Stomach (tissue), 9 donors: Measurements from ENCODE around the gene PCDH9. TPM values are rescaled to one million over a fixed set of nuclear protein-coding genes. Genes with fewer than 3 reads are reported as not detected.

Source experiments
- DNase-seq, 2 donors: peaks; one replicate each; pipeline versions ENCODE4 v3.0.0 to v3.0.0-alpha.2; 2013 to 2019
- H3K27ac ChIP-seq, 5 donors: fragments of 200-600 bp in 4 of 5; sonication (generic) in 4 of 5; one replicate each; pipeline ENCODE4 v1.5.1; 2013 to 2019; ENCODE audit warnings: mild to moderate bottlenecking in 1 of 5, moderate library complexity in 1 of 5
- H3K27me3 ChIP-seq, 3 donors: fragments of 200-600 bp; sonication (generic); one replicate each; pipeline ENCODE4 v1.5.1; 2017 to 2019; ENCODE audit warnings: mixed run types in 1 of 3
- H3K36me3 ChIP-seq, 4 donors: fragments of 200-600 bp; sonication (generic); 1 replicate in 3 of 4; 2 replicates in 1 of 4; pipeline ENCODE4 v1.5.1; 2016 to 2019
- H3K4me1 ChIP-seq, 4 donors: fragments of 200-600 bp; sonication (generic); one replicate each; pipeline ENCODE4 v1.5.1; 2016 to 2019
- H3K4me3 ChIP-seq, 4 donors: fragments of 200-600 bp; sonication (generic) in 3 of 4; one replicate each; pipeline ENCODE4 v1.5.1; 2016 to 2019; ENCODE audit warnings: mild to moderate bottlenecking in 1 of 4
- H3K9me3 ChIP-seq, 4 donors: fragments of 200-600 bp; sonication (generic); one replicate each; pipeline ENCODE4 v1.5.1; 2016 to 2019
- EP300 ChIP-seq: sonication (generic); formaldehyde crosslinking; IDR thresholded peaks from one replicate; pipeline ENCODE4 v1.6.1; 2017; ENCODE audit warnings: antibody characterized with exemption
- POLR2A ChIP-seq, 4 donors: fragments of 450-650 bp; IDR thresholded peaks; one replicate each; pipeline ENCODE4 v1.6.1; 2016; ENCODE audit warnings: antibody characterized with exemption in 4 of 4, control low read depth in 2 of 4, mild to moderate bottlenecking in 1 of 4, moderate library complexity in 1 of 4
- POLR2AphosphoS5 ChIP-seq, 3 donors: sonication (generic); formaldehyde crosslinking; IDR thresholded peaks; one replicate each; pipeline ENCODE4 v1.6.1; 2016; ENCODE audit warnings: antibody characterized with exemption in 3 of 3
- WGBS, 5 donors: extraction: QIAGEN DNeasy Blood & Tissue Kit in 3 of 5; methylation state at CpG; one replicate each; pipeline versions ENCODE4 v1.1.5 to v1.1.7; 2013 to 2018; 5-methylcytosine and 5-hydroxymethylcytosine counted together
- intact Hi-C: fragments of 100-400 bp; cut with DNase I; formaldehyde crosslinking; loops from one replicate; pipeline ENCODE4 v1.15.1; 2023; ENCODE audit warnings: low total_unique reads
- polyA plus RNA-seq, 3 donors: library from polyadenylated mRNA; stranded (reverse); fragments of 200-250 nt; gene quantifications; one replicate each; pipeline ENCODE4 v1.2.3, GENCODE V29; 2013
- total RNA-seq, 5 donors: library from RNA; depleted of rRNA; stranded (reverse); fragments of >200 nt; gene quantifications; one replicate each; pipeline versions ENCODE4 v1.1.0 to v1.2.3, GENCODE V29; 2014 to 2016
- TF ChIP-seq, protein P1 (sequence below), 7 experiments: fragments of 450-650 bp in 4 of 7; fragments of 200-600 bp in 3 of 7; sonication (generic) in 3 of 7; IDR thresholded peaks; one replicate each; pipeline ENCODE4 v1.5.1; 2016 to 2019; ENCODE audit warnings: antibody characterized with exemption in 7 of 7, control low read depth in 2 of 7, mild to moderate bottlenecking in 1 of 7
- donor health status: healthy with polysubstance abuse.
- donor health status: Bipolar disorder and iron deficiency.
- donor health status: healthy.

The PCDH9 gene
- total and polyA plus RNA-seq, 8 donors, result 0.40 to 36.2 (median 3.7) TPM

DNA sequence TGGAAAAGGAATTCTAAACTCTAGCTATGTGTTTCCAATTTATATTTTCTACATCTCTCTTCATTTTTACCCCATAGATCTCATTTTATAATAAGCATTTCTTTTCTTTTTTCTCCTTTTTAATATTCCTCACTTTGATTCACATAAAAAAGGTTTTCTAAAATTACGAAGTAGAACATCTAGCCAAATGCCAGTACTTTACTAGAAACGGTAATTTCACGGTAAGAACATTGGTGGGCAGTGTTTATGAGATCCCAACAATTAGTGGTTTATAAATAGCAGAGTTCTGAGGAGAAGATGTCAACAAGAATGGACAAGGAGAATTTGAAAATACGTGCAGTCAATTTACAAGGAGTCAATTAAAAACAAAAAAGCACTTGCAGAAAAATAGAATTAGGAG is 94.8 kb downstream of the PCDH9 start:
- Histone ChIP-seq H3K4me1 (peaks cover 0 to 42% (median 18%) of the 10 kb centered on the region in 4 donors), H3K36me3 (no peaks in the 10 kb centered on the region), H3K9me3 (no peaks in the 10 kb centered on the region), H3K27ac (no peak overlapping the region), H3K4me3 (no peak overlapping the region), H3K27me3 (no peaks in the 10 kb centered on the region)
- intact Hi-C loops, result no loop called here
- 78 to 88% (median 82%) methylated on average over 4 of the region's 4 CpGs for WGBS, 5 donors
- TF ChIP-seq POLR2AphosphoS5 (IDR thresholded peaks at IDR 0.05), result no peak
- TF ChIP-seq, protein P1, sequence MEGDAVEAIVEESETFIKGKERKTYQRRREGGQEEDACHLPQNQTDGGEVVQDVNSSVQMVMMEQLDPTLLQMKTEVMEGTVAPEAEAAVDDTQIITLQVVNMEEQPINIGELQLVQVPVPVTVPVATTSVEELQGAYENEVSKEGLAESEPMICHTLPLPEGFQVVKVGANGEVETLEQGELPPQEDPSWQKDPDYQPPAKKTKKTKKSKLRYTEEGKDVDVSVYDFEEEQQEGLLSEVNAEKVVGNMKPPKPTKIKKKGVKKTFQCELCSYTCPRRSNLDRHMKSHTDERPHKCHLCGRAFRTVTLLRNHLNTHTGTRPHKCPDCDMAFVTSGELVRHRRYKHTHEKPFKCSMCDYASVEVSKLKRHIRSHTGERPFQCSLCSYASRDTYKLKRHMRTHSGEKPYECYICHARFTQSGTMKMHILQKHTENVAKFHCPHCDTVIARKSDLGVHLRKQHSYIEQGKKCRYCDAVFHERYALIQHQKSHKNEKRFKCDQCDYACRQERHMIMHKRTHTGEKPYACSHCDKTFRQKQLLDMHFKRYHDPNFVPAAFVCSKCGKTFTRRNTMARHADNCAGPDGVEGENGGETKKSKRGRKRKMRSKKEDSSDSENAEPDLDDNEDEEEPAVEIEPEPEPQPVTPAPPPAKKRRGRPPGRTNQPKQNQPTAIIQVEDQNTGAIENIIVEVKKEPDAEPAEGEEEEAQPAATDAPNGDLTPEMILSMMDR (IDR thresholded peaks at IDR 0.05), result no peak
- no peak for TF ChIP-seq POLR2A (IDR thresholded peaks at IDR 0.05)
- TF ChIP-seq EP300, result no peak
- DNase-seq, result no peak

DNA sequence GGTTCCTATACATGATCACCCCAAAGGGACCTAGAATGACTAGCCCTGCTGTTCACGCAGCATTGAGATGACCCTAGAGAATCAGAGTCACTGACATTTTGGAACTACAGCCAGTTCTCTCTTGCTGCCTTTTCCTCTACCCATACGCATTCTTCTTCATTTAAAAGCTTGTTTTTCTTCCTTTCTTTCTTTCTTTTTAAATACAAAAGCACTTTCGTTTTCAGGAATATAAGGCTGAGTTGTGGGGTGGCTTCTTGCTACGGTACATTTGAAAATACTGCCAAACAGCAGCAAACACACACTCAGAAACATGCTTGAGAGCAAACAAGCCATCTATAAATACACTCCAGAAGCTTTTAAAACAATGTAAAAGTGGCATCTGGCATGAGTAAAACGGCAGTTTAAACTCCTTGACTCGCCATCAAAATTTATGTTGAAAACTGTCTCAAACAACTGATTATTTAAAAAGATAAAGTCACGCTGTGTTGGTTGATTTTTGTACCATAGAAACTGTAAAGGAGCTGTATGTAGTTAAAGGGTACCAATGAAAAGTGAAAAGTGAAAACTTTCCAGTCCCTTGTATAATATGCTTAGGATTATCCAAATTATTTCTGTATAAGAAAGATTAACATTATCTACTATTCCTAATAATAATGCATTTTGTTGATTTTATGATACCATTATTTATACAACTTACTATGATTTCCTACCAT is 95.6 kb downstream of the PCDH9 start:
- Histone ChIP-seq H3K4me1 (peaks cover 0 to 42% (median 18%) of the 10 kb centered on the region in 4 donors), H3K36me3 (no peaks in the 10 kb centered on the region), H3K27me3 (no peaks in the 10 kb centered on the region), H3K4me3 (peak overlapping the region in 3 of 4 donors; percentile 14 to 23 (median 21)), H3K27ac (peak overlapping the region in 4 of 5 donors; percentile 0 to 56 (median 40)), H3K9me3 (no peaks in the 10 kb centered on the region)
- DNase-seq, result peak in 1 of 2 donors; percentile 28
- intact Hi-C loops, result no loop called here
- TF ChIP-seq EP300 (no peak), POLR2A (IDR thresholded peaks at IDR 0.05) (no peak), POLR2AphosphoS5 (IDR thresholded peaks at IDR 0.05) (no peak)
- TF ChIP-seq, protein P1 (IDR thresholded peaks at IDR 0.05), result no peak
- WGBS, 5 donors, result 6 to 17% (median 7%) methylated on average over 7 of the region's 7 CpGs

DNA sequence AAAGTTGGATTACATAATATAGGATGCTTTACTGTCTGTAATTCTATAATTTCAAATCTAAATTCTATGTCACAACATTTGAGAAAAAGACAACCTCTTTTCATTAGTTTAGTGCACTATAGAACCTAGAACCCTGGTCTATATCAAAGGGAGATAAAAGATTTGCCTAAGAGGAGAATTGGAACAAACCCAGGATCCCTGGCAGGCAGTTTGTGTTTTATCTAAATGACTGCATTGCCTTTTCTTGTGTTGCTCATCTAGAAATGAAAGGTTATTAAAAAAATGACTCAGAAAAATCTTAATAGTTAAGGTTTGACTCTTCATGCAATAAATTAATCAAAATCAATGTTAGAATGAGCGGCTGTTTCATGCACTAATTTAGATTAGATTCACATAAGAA is 96.7 kb downstream of the PCDH9 start:
- Histone ChIP-seq H3K36me3 (no peaks in the 10 kb centered on the region), H3K27ac (no peak overlapping the region), H3K9me3 (no peaks in the 10 kb centered on the region), H3K4me1 (peaks cover 0 to 41% (median 18%) of the 10 kb centered on the region in 4 donors), H3K27me3 (no peaks in the 10 kb centered on the region), H3K4me3 (no peak overlapping the region)
- TF ChIP-seq POLR2A (IDR thresholded peaks at IDR 0.05) (no peak), EP300 (no peak), POLR2AphosphoS5 (IDR thresholded peaks at IDR 0.05) (no peak)
- TF ChIP-seq, protein P1 (IDR thresholded peaks at IDR 0.05), result no peak
- WGBS, 5 donors, result 78 to 83% (median 80%) methylated on average over 1 of the region's 1 CpG
- peak in 1 of 2 donors; percentile 22 for DNase-seq
- intact Hi-C loops, result no loop called here

DNA sequence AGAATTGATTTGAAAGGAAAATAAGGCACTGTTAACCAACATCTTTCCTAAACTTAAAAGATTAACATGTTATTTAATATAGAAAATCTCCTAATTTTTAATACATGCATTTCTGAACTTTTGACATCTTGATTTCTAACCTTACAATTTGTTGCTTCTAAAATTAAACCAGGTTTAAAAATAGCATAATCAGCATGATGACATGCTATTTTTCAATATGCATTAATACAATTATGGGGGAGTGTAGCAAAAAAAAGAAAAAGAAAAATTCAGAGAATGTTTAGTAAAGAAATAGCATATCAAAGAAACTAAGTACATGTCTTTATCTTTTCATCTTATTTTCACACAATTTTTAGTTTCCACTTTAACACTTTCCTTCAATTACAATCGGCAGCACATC is 98.7 kb downstream of the PCDH9 start:
- 84 to 100% (median 97%) methylated on average over 1 of the region's 1 CpG for WGBS, 5 donors
- Histone ChIP-seq H3K27ac (no peak overlapping the region), H3K4me1 (peaks cover 0 to 27% (median 12%) of the 10 kb centered on the region in 4 donors), H3K36me3 (no peaks in the 10 kb centered on the region), H3K27me3 (no peaks in the 10 kb centered on the region), H3K4me3 (no peak overlapping the region), H3K9me3 (no peaks in the 10 kb centered on the region)
- intact Hi-C loops, result no loop called here
- no peak for TF ChIP-seq POLR2A (IDR thresholded peaks at IDR 0.05)
- TF ChIP-seq, protein P1 (IDR thresholded peaks at IDR 0.05), result no peak
- no peak for TF ChIP-seq EP300
- TF ChIP-seq POLR2AphosphoS5 (IDR thresholded peaks at IDR 0.05), result no peak
- DNase-seq, result no peak
